HL-60 (cell line): ENCODE measurements around the gene PRRX1.

Experiments
- DNase-seq, 2 experiments: peaks; one replicate each; pipeline ENCODE4 v3.0.0-alpha.2; 2010 to 2020; ENCODE audit warnings: low read depth in 1 of 2, low spot score in 1 of 2
- H3K27ac ChIP-seq: fragments of 250-450 bp; sonication (Bioruptor Pico); replicated peaks from 2 replicates; pipeline ENCODE4 v1.5.1; 2020; ENCODE audit warnings: mild to moderate bottlenecking, moderate library complexity
- H3K27me3 ChIP-seq: fragments of 250-450 bp; sonication (Bioruptor Pico); 2 replicates; pipeline ENCODE4 v1.5.1; 2021; ENCODE audit warnings: mild to moderate bottlenecking, moderate library complexity; ENCODE audit not compliant: insufficient read depth, poor library complexity, severe bottlenecking
- H3K4me3 ChIP-seq: replicated peaks from 2 replicates; pipeline ENCODE4 v1.5.1; 2011; ENCODE audit warnings: mild to moderate bottlenecking, control low read depth, low read length; ENCODE audit not compliant: insufficient read depth
- GABPA ChIP-seq: IDR thresholded peaks from 2 replicates; pipeline ENCODE4 v1.6.1; 2012; ENCODE audit warnings: low read depth
- POLR2AphosphoS5 ChIP-seq: IDR thresholded peaks from 2 replicates; pipeline ENCODE4 v1.6.1; 2012; ENCODE audit warnings: low read depth
- SPI1 ChIP-seq: IDR thresholded peaks from 2 replicates; pipeline ENCODE4 v1.6.1; 2012; ENCODE audit warnings: low read depth, mild to moderate bottlenecking, borderline replicate concordance
- TF ChIP-seq, protein P1 (sequence below): IDR thresholded peaks from 2 replicates; pipeline ENCODE4 v1.6.1; 2012; ENCODE audit warnings: low read depth; ENCODE audit not compliant: insufficient replicate concordance
- TF ChIP-seq, protein P2 (sequence below): IDR thresholded peaks from one replicate; pipeline ENCODE4 v1.5.1; 2011; ENCODE audit warnings: low read length, control low read depth, inconsistent platforms; ENCODE audit not compliant: insufficient read depth

The PRRX1 gene

DNA sequence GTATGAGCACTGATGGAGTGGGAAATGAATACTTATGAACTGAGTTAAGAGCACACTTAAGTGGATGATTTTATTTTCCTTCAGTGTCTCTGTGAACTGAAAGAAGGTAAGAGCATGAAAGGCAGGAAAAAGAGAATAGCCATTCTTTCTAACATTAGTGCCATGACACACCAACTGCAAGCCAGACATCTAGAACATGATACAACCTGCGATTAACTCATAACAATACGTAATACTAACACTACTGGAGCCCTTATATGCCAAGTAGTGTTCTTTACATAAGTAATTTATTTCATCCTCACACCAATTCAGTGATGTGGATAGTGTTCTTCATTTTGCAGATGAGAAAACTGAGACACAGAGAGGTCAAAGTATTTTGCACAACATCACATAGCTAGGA lies 56.7 kb downstream of the PRRX1 start:
- H3K27ac ChIP-seq = no peak overlapping the region
- TF ChIP-seq POLR2AphosphoS5 (no peak), SPI1 (no peak), GABPA (no peak)
- TF ChIP-seq, protein P1, sequence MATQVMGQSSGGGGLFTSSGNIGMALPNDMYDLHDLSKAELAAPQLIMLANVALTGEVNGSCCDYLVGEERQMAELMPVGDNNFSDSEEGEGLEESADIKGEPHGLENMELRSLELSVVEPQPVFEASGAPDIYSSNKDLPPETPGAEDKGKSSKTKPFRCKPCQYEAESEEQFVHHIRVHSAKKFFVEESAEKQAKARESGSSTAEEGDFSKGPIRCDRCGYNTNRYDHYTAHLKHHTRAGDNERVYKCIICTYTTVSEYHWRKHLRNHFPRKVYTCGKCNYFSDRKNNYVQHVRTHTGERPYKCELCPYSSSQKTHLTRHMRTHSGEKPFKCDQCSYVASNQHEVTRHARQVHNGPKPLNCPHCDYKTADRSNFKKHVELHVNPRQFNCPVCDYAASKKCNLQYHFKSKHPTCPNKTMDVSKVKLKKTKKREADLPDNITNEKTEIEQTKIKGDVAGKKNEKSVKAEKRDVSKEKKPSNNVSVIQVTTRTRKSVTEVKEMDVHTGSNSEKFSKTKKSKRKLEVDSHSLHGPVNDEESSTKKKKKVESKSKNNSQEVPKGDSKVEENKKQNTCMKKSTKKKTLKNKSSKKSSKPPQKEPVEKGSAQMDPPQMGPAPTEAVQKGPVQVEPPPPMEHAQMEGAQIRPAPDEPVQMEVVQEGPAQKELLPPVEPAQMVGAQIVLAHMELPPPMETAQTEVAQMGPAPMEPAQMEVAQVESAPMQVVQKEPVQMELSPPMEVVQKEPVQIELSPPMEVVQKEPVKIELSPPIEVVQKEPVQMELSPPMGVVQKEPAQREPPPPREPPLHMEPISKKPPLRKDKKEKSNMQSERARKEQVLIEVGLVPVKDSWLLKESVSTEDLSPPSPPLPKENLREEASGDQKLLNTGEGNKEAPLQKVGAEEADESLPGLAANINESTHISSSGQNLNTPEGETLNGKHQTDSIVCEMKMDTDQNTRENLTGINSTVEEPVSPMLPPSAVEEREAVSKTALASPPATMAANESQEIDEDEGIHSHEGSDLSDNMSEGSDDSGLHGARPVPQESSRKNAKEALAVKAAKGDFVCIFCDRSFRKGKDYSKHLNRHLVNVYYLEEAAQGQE = no peak
- TF ChIP-seq, protein P2, sequence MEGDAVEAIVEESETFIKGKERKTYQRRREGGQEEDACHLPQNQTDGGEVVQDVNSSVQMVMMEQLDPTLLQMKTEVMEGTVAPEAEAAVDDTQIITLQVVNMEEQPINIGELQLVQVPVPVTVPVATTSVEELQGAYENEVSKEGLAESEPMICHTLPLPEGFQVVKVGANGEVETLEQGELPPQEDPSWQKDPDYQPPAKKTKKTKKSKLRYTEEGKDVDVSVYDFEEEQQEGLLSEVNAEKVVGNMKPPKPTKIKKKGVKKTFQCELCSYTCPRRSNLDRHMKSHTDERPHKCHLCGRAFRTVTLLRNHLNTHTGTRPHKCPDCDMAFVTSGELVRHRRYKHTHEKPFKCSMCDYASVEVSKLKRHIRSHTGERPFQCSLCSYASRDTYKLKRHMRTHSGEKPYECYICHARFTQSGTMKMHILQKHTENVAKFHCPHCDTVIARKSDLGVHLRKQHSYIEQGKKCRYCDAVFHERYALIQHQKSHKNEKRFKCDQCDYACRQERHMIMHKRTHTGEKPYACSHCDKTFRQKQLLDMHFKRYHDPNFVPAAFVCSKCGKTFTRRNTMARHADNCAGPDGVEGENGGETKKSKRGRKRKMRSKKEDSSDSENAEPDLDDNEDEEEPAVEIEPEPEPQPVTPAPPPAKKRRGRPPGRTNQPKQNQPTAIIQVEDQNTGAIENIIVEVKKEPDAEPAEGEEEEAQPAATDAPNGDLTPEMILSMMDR = no peak
- DNase-seq = no peak
- H3K4me3 ChIP-seq = no peak overlapping the region
- H3K27me3 ChIP-seq = no peaks in the 10 kb centered on the region

DNA sequence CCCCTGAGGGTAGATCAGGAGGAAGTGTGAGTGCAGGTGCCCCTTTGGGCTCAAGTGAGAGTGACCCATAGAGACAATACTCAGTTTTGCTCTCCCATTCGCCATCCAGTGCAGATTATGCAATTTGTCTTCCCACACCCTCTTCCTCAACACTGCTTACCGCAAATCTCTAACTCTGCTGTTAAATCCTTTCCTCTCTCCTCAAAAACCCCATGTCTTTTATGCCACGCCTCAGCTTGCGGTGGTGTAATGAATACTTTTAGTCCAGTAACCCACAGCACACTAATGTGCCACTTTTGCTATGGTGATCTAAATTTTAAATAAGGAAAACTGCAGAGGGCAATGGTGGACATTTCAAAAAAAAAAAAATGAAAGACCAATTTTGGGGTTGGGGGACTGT lies 57.7 kb downstream of the PRRX1 start:
- no peaks in the 10 kb centered on the region for H3K27me3 ChIP-seq
- no peak overlapping the region for H3K27ac ChIP-seq
- TF ChIP-seq GABPA (no peak), POLR2AphosphoS5 (no peak), SPI1 (no peak)
- TF ChIP-seq, protein P1 = no peak
- TF ChIP-seq, protein P2 = no peak
- DNase-seq = no peak
- H3K4me3 ChIP-seq = no peak overlapping the region

DNA sequence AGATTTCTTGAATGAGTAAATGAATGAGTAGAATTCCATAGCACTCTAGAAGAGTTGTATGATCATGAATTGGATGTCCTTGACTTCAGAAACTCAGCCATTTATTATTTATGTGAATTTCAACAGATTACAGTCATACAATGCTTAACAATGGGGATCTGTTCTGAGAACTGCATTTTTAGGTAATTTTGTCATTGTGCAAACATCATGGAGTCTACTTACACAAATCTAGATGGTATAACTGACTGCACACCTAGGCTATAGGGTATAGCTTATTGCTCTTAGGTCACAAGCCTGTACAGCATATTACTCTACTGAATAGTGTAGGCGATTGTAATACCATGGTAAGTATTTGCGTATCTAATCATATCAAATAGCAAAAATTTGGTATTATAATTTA lies 59.6 kb downstream of the PRRX1 start:
- no peak overlapping the region for H3K4me3 ChIP-seq
- H3K27me3 ChIP-seq = no peaks in the 10 kb centered on the region
- DNase-seq = no peak
- TF ChIP-seq POLR2AphosphoS5 = no peak
- no peak for TF ChIP-seq GABPA
- TF ChIP-seq, protein P2 = no peak
- TF ChIP-seq, protein P1 = no peak
- TF ChIP-seq SPI1 = no peak
- H3K27ac ChIP-seq = no peak overlapping the region
